Skeletal muscle satellite cell (primary cell): ENCODE data around the gene APLP1.
"Not testable (repeated sequence)": the region's sequence is repeated elsewhere in the genome, so short reads cannot be mapped to it uniquely, and the experiment has no call there.

Source experiments
- H3K27me3 ChIP-seq: 2 replicates; pipeline ENCODE4 v1.7.0; 2013; ENCODE audit warnings: low read length; ENCODE audit not compliant: control insufficient read depth, insufficient read depth
- H3K36me3 ChIP-seq: 2 replicates; pipeline ENCODE4 v1.7.0; 2013; ENCODE audit warnings: mild to moderate bottlenecking, control low read depth, low read length; ENCODE audit not compliant: insufficient read depth
- H3K4me1 ChIP-seq: 2 replicates; pipeline ENCODE4 v1.7.0; 2013; ENCODE audit warnings: low read length; ENCODE audit not compliant: control insufficient read depth, insufficient read depth
- H3K4me2 ChIP-seq: 2 replicates; pipeline ENCODE4 v1.7.0; 2013; ENCODE audit warnings: mild to moderate bottlenecking, low read length
- H3K4me3 ChIP-seq: 2 replicates; pipeline ENCODE4 v1.7.0; 2013; ENCODE audit warnings: low read length
- H3K9ac ChIP-seq: 2 replicates; pipeline ENCODE4 v1.7.0; 2013; ENCODE audit warnings: mild to moderate bottlenecking, low read depth, low read length, moderate library complexity
- H3K9me3 ChIP-seq: replicated peaks from 2 replicates; pipeline ENCODE4 v1.7.0; 2013; ENCODE audit warnings: mild to moderate bottlenecking, control low read depth, low read length

The APLP1 gene

DNA sequence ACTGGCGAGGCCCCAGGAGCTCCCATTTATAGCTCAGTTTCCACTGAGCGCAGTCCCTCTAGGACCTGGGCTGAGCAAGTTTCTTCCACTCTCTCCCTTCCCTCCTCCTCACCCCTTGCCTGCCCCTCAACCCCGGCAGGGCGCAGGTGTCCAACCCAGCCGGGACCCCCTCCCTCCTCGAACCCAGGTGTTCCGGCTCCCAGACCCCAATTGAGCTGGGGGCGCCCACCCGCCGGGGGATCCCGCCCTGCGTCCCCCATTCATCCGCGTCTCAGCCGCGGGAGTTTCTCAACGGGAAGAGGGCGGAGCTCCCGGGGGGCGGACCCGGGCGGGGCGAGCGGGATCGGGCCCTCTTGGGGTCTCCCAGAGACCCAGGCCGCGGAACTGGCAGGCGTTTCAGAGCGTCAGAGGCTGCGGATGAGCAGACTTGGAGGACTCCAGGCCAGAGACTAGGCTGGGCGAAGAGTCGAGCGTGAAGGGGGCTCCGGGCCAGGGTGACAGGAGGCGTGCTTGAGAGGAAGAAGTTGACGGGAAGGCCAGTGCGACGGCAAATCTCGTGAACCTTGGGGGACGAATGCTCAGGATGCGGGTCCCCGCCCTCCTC lies 11.7 kb upstream of the APLP1 start, which contains the start of gene KIRREL2:
Gene KIRREL2, plus strand, starts transcription at position 366 of the 604 bp plus-strand sequence. Its CDS starts 209 bp downstream, at position 575.
- Histone ChIP-seq H3K27me3 (peaks cover 89% of the 10 kb centered on the region), H3K4me1 (peaks cover 3% of the 10 kb centered on the region), H3K36me3 (no peaks in the 10 kb centered on the region), H3K4me2 (peak within 1 kb of the TSS; percentile 79), H3K9me3 (no peaks in the 10 kb centered on the region), H3K4me3 (peak within 1 kb of the TSS; percentile 64), H3K9ac (no peak within 1 kb of the TSS)

DNA sequence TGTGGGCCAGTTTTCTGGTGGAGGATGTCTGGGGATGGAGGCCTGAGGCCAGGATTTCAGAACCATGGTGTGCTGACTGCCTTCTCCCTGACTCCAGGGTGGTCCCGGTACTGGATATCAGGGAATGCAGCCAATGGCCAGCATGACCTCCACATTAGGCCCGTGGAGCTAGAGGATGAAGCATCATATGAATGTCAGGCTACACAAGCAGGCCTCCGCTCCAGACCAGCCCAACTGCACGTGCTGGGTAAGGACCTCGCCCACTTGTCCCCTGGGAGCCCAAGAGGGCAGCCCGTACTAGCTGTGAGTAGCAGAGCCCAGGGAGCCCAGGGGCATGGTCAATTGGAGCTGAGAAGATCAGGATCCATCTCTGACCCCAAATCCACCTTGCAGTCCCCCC lies 10.1 kb upstream of the APLP1 start:
- Histone ChIP-seq H3K4me1 (peaks cover 3% of the 10 kb centered on the region), H3K4me3 (no peak overlapping the region), H3K9me3 (no peaks in the 10 kb centered on the region), H3K27me3 (peaks cover 88% of the 10 kb centered on the region), H3K36me3 (no peaks in the 10 kb centered on the region), H3K4me2 (no peak overlapping the region), H3K9ac (no peak overlapping the region)

DNA sequence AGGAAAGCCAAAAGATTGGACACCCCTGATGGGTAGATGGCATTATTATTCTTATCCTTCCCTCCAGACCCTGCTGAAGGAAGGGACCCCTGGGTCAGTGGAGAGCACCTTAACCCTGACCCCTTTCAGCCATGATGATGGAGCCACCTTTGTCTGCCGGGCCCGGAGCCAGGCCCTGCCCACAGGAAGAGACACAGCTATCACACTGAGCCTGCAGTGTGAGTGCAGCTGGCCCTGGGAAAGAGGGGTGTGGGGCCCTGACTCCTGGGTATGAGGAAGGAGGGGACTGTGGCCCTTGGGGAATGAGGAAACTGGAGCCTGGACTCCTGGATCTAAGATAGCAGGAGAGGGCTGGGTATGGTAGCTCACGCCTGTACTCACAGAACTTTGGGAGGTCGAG lies 9.0 kb upstream of the APLP1 start:
- peaks cover 89% of the 10 kb centered on the region for H3K27me3 ChIP-seq

DNA sequence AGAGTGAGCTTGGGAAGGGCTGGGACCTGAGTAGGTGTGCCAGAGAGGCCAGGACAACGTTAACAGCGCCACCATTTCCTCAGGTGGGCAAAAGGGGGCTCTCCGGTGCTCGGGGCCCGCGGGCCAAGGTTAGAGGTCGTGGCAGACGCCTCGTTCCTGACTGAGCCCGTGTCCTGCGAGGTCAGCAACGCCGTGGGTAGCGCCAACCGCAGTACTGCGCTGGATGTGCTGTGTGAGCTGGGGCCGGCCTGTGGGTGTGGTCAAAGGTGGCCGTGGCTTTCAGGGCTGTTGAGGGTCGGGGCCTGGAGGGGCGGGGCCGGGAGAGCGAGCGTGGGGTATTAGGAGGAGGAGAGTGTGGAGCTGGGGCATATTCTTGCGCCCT lies 7.9 kb upstream of the APLP1 start:
- H3K4me2 ChIP-seq: no peak overlapping the region
- H3K4me1 ChIP-seq: peaks cover 3% of the 10 kb centered on the region
- no peaks in the 10 kb centered on the region for H3K9me3 ChIP-seq
- no peak overlapping the region for H3K4me3 ChIP-seq
- peaks cover 85% of the 10 kb centered on the region for H3K27me3 ChIP-seq
- no peak overlapping the region for H3K9ac ChIP-seq
- H3K36me3 ChIP-seq: no peaks in the 10 kb centered on the region

More for the DNA sequence above, 9.0 kb upstream of the APLP1 start:
- Histone ChIP-seq H3K4me2 (no peak overlapping the region), H3K9ac (no peak overlapping the region), H3K9me3 (no peaks in the 10 kb centered on the region), H3K4me3 (no peak overlapping the region), H3K36me3 (no peaks in the 10 kb centered on the region), H3K4me1 (peaks cover 3% of the 10 kb centered on the region)

GRCh38 chr19:35860818-35861639 lies 7.3 kb upstream of the APLP1 start:
- Histone ChIP-seq H3K4me3 (no peak overlapping the region), H3K4me1 (peaks cover 3% of the 10 kb centered on the region), H3K36me3 (no peaks in the 10 kb centered on the region), H3K9ac (no peak overlapping the region), H3K4me2 (no peak overlapping the region), H3K27me3 (peaks cover 86% of the 10 kb centered on the region), H3K9me3 (no peaks in the 10 kb centered on the region)

GRCh38 chr19:35861640-35862160 lies 6.7 kb upstream of the APLP1 start:
- Histone ChIP-seq H3K4me3 (no peak overlapping the region), H3K4me1 (peaks cover 3% of the 10 kb centered on the region), H3K36me3 (no peaks in the 10 kb centered on the region), H3K9ac (no peak overlapping the region), H3K27me3 (peaks cover 84% of the 10 kb centered on the region), H3K9me3 (no peaks in the 10 kb centered on the region), H3K4me2 (no peak overlapping the region)

- Histone ChIP-seq H3K4me1 (no peaks in the 10 kb centered on the region), H3K27me3 (peaks cover 77% of the 10 kb centered on the region)
These were observed 5.8 kb upstream of the APLP1 start for GRCh38 chr19:35862528-35862927.

GRCh38 chr19:35863018-35863417 lies 5.4 kb upstream of the APLP1 start:
- Histone ChIP-seq H3K9ac (no peak overlapping the region), H3K36me3 (no peaks in the 10 kb centered on the region), H3K4me1 (no peaks in the 10 kb centered on the region), H3K4me2 (no peak overlapping the region), H3K9me3 (no peaks in the 10 kb centered on the region), H3K4me3 (no peak overlapping the region), H3K27me3 (peaks cover 77% of the 10 kb centered on the region)

More at GRCh38 chr19:35862528-35862927, 5.8 kb upstream of the APLP1 start:
- no peaks in the 10 kb centered on the region for H3K36me3 ChIP-seq
- H3K4me3 ChIP-seq: no peak overlapping the region
- no peaks in the 10 kb centered on the region for H3K9me3 ChIP-seq
- no peak overlapping the region for H3K4me2 ChIP-seq
- H3K9ac ChIP-seq: no peak overlapping the region

DNA sequence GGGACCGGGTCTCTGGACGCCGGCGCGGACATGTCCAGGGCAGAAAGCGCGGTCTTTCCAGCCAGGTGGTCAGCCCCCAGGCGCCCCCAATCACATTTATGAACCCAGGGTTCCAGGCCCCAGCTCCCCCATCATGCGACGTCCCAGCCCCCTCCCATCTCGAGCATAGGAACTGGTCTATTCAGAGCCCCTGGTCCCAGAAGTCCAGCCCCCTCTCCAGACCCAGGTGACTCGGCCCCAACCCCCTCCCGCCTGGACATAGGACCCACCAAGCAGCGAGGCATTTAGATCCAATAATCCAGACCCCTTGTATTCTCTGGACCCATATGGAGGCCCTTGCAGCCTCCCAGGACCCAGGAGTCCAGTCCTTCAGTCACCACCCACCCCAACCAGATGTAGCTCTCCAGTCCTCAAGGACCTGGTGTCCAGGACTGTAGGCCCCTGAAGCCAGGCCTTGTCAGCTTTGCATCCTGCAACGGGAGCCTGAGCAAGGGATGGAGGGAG lies 501 bp downstream of the APLP1 start:
- Histone ChIP-seq H3K4me3 (peak overlapping the region; percentile 59), H3K4me2 (peak overlapping the region; percentile 79), H3K4me1 (peaks cover 16% of the 10 kb centered on the region), H3K9me3 (no peaks in the 10 kb centered on the region), H3K27me3 (peaks cover 37% of the 10 kb centered on the region), H3K9ac (peak overlapping the region; percentile 26), H3K36me3 (no peaks in the 10 kb centered on the region)

DNA sequence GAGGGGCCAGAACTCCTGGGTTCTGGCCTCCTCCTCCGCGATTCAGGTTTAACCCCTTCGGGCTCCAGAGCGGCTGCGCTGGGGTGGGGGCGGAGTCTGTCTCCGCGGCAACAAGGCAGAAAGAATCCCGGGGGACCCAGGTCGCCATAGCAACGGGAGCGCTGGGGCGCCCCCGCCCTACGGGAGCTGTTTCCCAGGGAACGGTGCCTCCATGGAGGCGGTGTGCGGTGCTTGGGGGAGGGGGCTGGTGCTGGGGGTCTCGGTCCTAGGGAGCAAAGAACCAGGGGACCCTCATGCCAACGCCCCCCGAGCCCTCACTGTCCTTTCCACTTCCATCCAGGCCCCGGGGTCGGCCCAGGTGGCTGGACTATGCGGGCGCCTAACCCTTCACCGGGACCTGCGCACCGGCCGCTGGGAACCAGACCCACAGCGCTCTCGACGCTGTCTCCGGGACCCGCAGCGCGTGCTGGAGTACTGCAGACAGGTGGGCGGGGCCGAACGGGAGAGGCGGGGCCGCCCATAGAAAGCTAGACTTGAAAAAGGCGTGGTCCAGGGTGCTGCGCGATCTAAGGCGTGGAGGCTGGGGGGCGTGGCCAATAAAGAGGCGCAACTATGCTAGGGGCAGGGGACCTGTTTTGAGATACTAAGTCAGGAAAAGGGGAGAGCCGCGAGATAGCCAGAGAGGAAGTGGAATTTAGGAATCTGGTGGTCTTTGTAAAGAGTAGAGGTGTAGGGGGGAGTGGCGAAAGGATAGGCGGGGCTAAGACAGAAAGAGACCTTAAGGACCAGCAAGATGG lies 1.2 kb downstream of the APLP1 start:
- Histone ChIP-seq H3K9ac (no peak overlapping the region), H3K4me3 (peak overlapping the region; percentile 29), H3K9me3 (no peaks in the 10 kb centered on the region), H3K36me3 (no peaks in the 10 kb centered on the region), H3K27me3 (peaks cover 31% of the 10 kb centered on the region), H3K4me2 (peak overlapping the region; percentile 79), H3K4me1 (peaks cover 16% of the 10 kb centered on the region)

- not testable (repeated sequence) for H3K9ac ChIP-seq, H3K9me3 ChIP-seq, H3K36me3 ChIP-seq
- Histone ChIP-seq H3K4me2 (peak overlapping the region; percentile 79), H3K27me3 (peaks cover 27% of the 10 kb centered on the region), H3K4me3 (peak overlapping the region; percentile 29), H3K4me1 (peaks cover 16% of the 10 kb centered on the region)
These were observed 1.9 kb downstream of the APLP1 start for GRCh38 chr19:35870124-35870736.
